GM12875 (cell line): ENCODE data around the gene OTUB2.

ENCODE experiments used
- H3K4me3 ChIP-seq: one replicate; pipeline ENCODE4 v1.5.1; 2011; ENCODE audit warnings: low read depth, low read length, control low read depth
- CTCF ChIP-seq: IDR thresholded peaks from 2 replicates; pipeline ENCODE4 v1.5.1; 2011; ENCODE audit warnings: low read depth, mild to moderate bottlenecking, control low read depth, inconsistent platforms, low read length, moderate library complexity, borderline replicate concordance; ENCODE audit not compliant: insufficient read depth

The OTUB2 gene

GRCh38 chr14:94054936-94055335 is 28.8 kb downstream of the OTUB2 start:
- no peak overlapping the region for H3K4me3 ChIP-seq
- no peak for TF ChIP-seq CTCF

GRCh38 chr14:94056579-94057308 is 30.6 kb downstream of the OTUB2 start:
- TF ChIP-seq CTCF: no peak
- no peak overlapping the region for H3K4me3 ChIP-seq

- no peak for TF ChIP-seq CTCF
- H3K4me3 ChIP-seq: no peak overlapping the region
Observed at GRCh38 chr14:94058128-94058673, 32.1 kb downstream of the OTUB2 start.

GRCh38 chr14:94058674-94059138 is 32.6 kb downstream of the OTUB2 start:
- no peak overlapping the region for H3K4me3 ChIP-seq
- no peak for TF ChIP-seq CTCF

GRCh38 chr14:94059998-94060397 is 33.9 kb downstream of the OTUB2 start:
- TF ChIP-seq CTCF: no peak
- no peak overlapping the region for H3K4me3 ChIP-seq

- no peak for TF ChIP-seq CTCF
- no peak overlapping the region for H3K4me3 ChIP-seq
Observed at GRCh38 chr14:94062344-94062940, 36.3 kb downstream of the OTUB2 start.
